Measurements from ENCODE around the gene BTBD1. TPM values are rescaled to one million over a fixed set of nuclear protein-coding genes. Genes with fewer than 3 reads are reported as not detected.
"Not testable (repeated sequence)": the region's sequence is repeated elsewhere in the genome, so short reads cannot be mapped to it uniquely, and the experiment has no call there.

Gene BTBD1
- total RNA-seq, 1 donor from 2014 or later: 38.7 TPM

- peaks cover 48% of the 10 kb centered on the region for H3K36me3 Mint-ChIP-seq (ENCODE audit: insufficient read depth)
- no peak overlapping the region for H3K27ac Mint-ChIP-seq
- DNase-seq (ENCODE audit: low spot score, unreplicated experiment): no peak
- peaks cover 8% of the 10 kb centered on the region for H3K9me3 Mint-ChIP-seq (ENCODE audit: low read depth)
- TF ChIP-seq CTCF (IDR thresholded peaks at IDR 0.05; ENCODE audit: unreplicated experiment): no peak
- no peaks in the 10 kb centered on the region for H3K4me1 Mint-ChIP-seq (ENCODE audit: low read depth)
- H3K4me3 Mint-ChIP-seq (ENCODE audit: low read depth): no peak overlapping the region
- no peaks in the 10 kb centered on the region for H3K27me3 Mint-ChIP-seq
These were observed 27.8 kb downstream of the BTBD1 start for GRCh38 chr15:83039206-83039605.

DNA sequence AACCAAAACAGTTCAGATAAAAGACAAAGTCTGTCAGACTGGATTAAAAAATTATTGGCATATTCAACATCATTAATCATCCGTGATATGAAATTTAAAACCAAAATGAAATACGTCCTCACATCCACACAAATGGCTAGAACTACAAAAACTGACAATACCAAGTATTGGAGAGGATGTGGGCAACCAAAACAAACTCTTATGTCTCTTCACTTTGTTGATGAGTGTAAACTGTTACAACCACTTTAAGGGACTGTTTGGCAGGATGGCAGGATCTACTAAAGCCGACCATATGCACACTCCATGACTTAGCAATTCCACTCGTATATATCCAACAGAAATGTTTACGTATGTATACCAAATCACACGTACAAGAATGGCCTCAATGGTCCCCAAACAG lies 30.8 kb downstream of the BTBD1 start:
- no peak overlapping the region for H3K27ac Mint-ChIP-seq
- no peak for DNase-seq (ENCODE audit: low spot score, unreplicated experiment)
- no peak overlapping the region for H3K4me3 Mint-ChIP-seq (ENCODE audit: low read depth)
- peaks cover 9% of the 10 kb centered on the region for H3K9me3 Mint-ChIP-seq (ENCODE audit: low read depth)
- no peaks in the 10 kb centered on the region for H3K4me1 Mint-ChIP-seq (ENCODE audit: low read depth)
- H3K27me3 Mint-ChIP-seq: no peaks in the 10 kb centered on the region
- no peak for TF ChIP-seq CTCF (IDR thresholded peaks at IDR 0.05; ENCODE audit: unreplicated experiment)
- H3K36me3 Mint-ChIP-seq (ENCODE audit: insufficient read depth): peaks cover 52% of the 10 kb centered on the region

- H3K36me3 Mint-ChIP-seq (ENCODE audit: insufficient read depth): peaks cover 22% of the 10 kb centered on the region
These were observed 35.8 kb downstream of the BTBD1 start for GRCh38 chr15:83031234-83031633.

GRCh38 chr15:83030021-83030420 lies 37.0 kb downstream of the BTBD1 start:
- no peak for DNase-seq (ENCODE audit: low spot score, unreplicated experiment)
- no peak for TF ChIP-seq CTCF (IDR thresholded peaks at IDR 0.05; ENCODE audit: unreplicated experiment)
- Mint-ChIP-seq H3K4me3 (ENCODE audit: low read depth) (no peak overlapping the region), H3K27me3 (no peaks in the 10 kb centered on the region), H3K27ac (peak overlapping the region; percentile 81), H3K4me1 (ENCODE audit: low read depth) (no peaks in the 10 kb centered on the region), H3K9me3 (ENCODE audit: low read depth) (peaks cover 3% of the 10 kb centered on the region), H3K36me3 (ENCODE audit: insufficient read depth) (peaks cover 20% of the 10 kb centered on the region)

More at GRCh38 chr15:83031234-83031633, 35.8 kb downstream of the BTBD1 start:
- H3K4me1 Mint-ChIP-seq (ENCODE audit: low read depth); H3K4me3 Mint-ChIP-seq (ENCODE audit: low read depth); H3K27ac Mint-ChIP-seq; H3K27me3 Mint-ChIP-seq; H3K9me3 Mint-ChIP-seq (ENCODE audit: low read depth); DNase-seq (ENCODE audit: low spot score, unreplicated experiment): not testable (repeated sequence)

DNA sequence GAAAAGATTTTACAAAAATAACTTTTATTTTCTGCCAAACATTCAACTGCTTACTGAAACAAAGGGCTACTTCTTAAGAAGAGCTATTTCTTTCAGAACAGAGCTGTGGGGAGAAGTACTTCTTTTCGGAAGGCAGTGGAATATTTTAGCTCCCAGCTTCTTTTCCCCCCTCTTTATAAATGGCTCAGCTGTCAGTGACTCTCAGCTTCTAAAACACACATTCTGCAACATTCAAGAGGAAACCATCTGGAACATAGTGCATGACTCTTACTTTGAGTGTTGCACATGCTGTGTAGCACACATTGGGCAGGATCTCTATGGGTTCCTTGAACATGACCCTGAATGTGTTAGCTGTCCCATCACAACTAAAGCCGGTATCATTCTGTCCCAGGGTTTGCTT lies 48.6 kb downstream of the BTBD1 start:
- H3K9me3 Mint-ChIP-seq (ENCODE audit: low read depth): no peaks in the 10 kb centered on the region
- no peak for TF ChIP-seq CTCF (IDR thresholded peaks at IDR 0.05; ENCODE audit: unreplicated experiment)
- no peak overlapping the region for H3K27ac Mint-ChIP-seq
- peaks cover 9% of the 10 kb centered on the region for H3K36me3 Mint-ChIP-seq (ENCODE audit: insufficient read depth)
- no peaks in the 10 kb centered on the region for H3K27me3 Mint-ChIP-seq
- no peak overlapping the region for H3K4me3 Mint-ChIP-seq (ENCODE audit: low read depth)
- H3K4me1 Mint-ChIP-seq (ENCODE audit: low read depth): peaks cover 3% of the 10 kb centered on the region
- DNase-seq (ENCODE audit: low spot score, unreplicated experiment): no peak

DNA sequence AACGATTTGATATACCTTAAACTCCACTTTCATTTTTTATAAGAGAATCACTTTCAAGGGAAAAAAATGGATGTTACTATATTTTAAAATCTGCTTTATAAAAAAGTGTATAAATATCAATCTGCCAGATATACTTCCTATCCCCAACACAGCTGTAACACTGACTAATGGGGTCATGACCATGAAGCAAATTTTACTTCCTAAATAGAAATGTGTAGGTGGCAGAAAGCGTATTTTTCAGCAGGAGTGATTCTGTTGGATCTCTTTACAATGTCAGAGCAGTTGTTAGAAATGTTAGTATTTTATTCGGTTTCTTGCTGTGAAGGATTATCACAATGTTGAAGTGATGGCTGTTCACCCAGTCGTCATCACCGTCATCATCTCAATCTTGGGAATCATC lies 50.1 kb downstream of the BTBD1 start:
- Mint-ChIP-seq H3K4me1 (ENCODE audit: low read depth) (peaks cover 12% of the 10 kb centered on the region), H3K36me3 (ENCODE audit: insufficient read depth) (peaks cover 18% of the 10 kb centered on the region), H3K4me3 (ENCODE audit: low read depth) (no peak overlapping the region), H3K27me3 (no peaks in the 10 kb centered on the region), H3K27ac (peak overlapping the region; percentile 52), H3K9me3 (ENCODE audit: low read depth) (peaks cover 11% of the 10 kb centered on the region)
- DNase-seq (ENCODE audit: low spot score, unreplicated experiment): no peak
- no peak for TF ChIP-seq CTCF (IDR thresholded peaks at IDR 0.05; ENCODE audit: unreplicated experiment)

Measured in progenitor cell of endocrine pancreas (in vitro differentiated cells).